ENCODE measurements around the gene RGMB. TPM values are rescaled to one million over a fixed set of nuclear protein-coding genes. Genes with fewer than 3 reads are reported as not detected.

Gene RGMB
- total RNA-seq, 2 donors from 2014 or later = 21.0 to 21.8 TPM

DNA sequence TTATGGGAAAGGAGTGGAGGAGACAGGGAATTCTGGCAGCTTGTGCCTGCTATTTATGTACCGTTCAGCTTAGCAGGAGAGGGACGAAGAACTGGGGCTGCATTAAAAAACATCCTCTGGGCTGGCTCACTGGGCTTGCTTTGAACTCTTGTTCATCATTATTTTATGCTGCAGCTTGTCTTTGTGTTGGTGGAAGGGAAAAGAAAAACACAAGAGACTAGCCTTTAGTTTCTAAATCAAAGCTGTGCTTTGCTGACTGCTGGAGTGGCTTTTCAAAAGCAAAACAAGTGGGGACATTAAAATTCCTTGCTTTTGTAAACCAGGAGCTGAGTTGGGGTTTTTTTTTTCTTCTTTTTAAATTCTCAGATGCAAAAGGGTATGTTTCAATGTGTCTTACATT lies 5.9 kb upstream of the RGMB start:
- Histone ChIP-seq H3K4me1 (peaks cover 10% of the 10 kb centered on the region), H3K27me3 (no peaks in the 10 kb centered on the region), H3K9me3 (no peaks in the 10 kb centered on the region), H3K4me3 (no peak overlapping the region), H3K36me3 (replicated peaks in 1 of 2; ENCODE audit: insufficient read depth in 1 of 2, low read depth in 2 of 2) (no peaks in the 10 kb centered on the region), H3K27ac (no peak overlapping the region)
- DNase-seq = no peak
- TF ChIP-seq, protein P1, sequence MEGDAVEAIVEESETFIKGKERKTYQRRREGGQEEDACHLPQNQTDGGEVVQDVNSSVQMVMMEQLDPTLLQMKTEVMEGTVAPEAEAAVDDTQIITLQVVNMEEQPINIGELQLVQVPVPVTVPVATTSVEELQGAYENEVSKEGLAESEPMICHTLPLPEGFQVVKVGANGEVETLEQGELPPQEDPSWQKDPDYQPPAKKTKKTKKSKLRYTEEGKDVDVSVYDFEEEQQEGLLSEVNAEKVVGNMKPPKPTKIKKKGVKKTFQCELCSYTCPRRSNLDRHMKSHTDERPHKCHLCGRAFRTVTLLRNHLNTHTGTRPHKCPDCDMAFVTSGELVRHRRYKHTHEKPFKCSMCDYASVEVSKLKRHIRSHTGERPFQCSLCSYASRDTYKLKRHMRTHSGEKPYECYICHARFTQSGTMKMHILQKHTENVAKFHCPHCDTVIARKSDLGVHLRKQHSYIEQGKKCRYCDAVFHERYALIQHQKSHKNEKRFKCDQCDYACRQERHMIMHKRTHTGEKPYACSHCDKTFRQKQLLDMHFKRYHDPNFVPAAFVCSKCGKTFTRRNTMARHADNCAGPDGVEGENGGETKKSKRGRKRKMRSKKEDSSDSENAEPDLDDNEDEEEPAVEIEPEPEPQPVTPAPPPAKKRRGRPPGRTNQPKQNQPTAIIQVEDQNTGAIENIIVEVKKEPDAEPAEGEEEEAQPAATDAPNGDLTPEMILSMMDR (IDR thresholded peaks at IDR 0.05) = no peak
- TF ChIP-seq POLR2A (IDR thresholded peaks at IDR 0.05) = no peak
- intact Hi-C loops (cut with DNase I) = no loop called here
- ATAC-seq = no peak
- WGBS, 2 donors = 68 to 73% methylated on average over 2 of the region's 2 CpGs

DNA sequence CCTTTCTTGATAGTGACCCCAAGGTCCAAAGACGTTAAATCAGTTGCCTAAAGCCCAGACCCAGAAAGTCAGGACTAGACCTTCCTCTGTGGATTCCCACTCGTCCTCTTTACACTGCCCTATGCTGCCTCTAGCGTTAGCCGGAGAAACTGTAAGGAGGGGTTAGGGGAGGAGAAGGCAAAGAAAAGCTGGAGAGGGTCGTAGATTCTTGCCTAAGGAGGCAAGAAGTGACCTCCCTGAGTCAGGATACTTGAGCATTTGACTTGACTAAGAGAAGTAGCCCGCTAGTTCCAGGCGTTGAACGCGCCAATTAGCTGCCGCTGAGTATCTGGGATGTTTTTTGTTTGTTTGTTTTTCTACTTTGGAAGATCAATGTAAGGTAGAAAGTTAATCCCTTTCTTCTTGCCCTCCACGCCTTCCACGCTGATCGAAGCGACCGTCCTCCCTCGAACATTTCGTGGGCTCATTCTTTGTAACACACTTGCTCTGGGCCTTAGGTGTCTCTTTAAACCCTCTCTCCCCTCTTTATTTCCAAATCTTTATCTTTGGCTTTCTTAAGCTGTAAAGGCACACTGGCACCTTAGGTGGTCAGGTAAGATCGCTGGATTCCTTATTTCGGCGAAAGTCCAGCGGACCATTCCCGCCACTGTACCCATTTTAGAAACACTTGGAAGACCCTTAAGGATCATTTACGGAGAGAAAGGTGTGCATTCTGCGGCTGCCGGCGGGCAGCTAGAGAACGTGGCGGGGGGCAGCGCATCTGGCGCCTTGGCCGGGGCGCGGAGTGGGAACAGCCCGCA lies 5.1 kb upstream of the RGMB start:
- Histone ChIP-seq H3K9me3 (no peaks in the 10 kb centered on the region), H3K4me1 (peaks cover 14% of the 10 kb centered on the region), H3K4me3 (peak overlapping the region; percentile 39 to 52), H3K36me3 (replicated peaks in 1 of 2; ENCODE audit: insufficient read depth in 1 of 2, low read depth in 2 of 2) (no peaks in the 10 kb centered on the region), H3K27ac (peak overlapping the region in 1 of 4 donors; percentile 56), H3K27me3 (no peaks in the 10 kb centered on the region)
- no peak for TF ChIP-seq POLR2A (IDR thresholded peaks at IDR 0.05)
- TF ChIP-seq, protein P1 (IDR thresholded peaks at IDR 0.05) = peak; percentile 60 to 81 (median 71)
- 0% methylated on average over 23 to 34 of the region's 34 CpGs for WGBS, 2 donors
- intact Hi-C loops (cut with DNase I) = no loop called here
- DNase-seq (peak; percentile 32 to 53 (median 44)), ATAC-seq (peak; percentile 28)

DNA sequence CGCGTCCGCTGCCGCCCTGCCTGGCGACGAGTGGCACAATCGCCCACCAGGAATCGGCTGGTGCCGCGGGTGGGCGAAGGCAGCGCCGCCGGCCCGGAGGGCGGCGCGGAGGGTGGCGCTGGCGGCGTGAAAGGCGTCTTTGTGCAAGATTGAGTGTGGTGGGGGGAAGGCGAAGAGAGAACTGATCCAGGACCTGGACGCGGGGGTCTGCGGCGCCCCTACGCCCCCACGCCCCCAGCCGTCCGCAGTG lies 4.6 kb upstream of the RGMB start:
- intact Hi-C loops (cut with DNase I) = no loop called here
- no peaks in the 10 kb centered on the region for H3K9me3 ChIP-seq
- ATAC-seq (no peak), DNase-seq (no peak)
- H3K4me3 ChIP-seq = peak overlapping the region; percentile 39 to 52
- TF ChIP-seq POLR2A (IDR thresholded peaks at IDR 0.05) = no peak
- TF ChIP-seq, protein P1 (IDR thresholded peaks at IDR 0.05) = no peak
- WGBS, 2 donors = 0 to 1% methylated on average over 6 to 31 of the region's 31 CpGs
- H3K27ac ChIP-seq = peak overlapping the region in 1 of 4 donors; percentile 56
- H3K4me1 ChIP-seq = peaks cover 14% of the 10 kb centered on the region
- H3K36me3 ChIP-seq (replicated peaks in 1 of 2; ENCODE audit: insufficient read depth in 1 of 2, low read depth in 2 of 2) = no peaks in the 10 kb centered on the region
- no peaks in the 10 kb centered on the region for H3K27me3 ChIP-seq

- Histone ChIP-seq H3K27me3 (no peaks in the 10 kb centered on the region), H3K36me3 (replicated peaks in 1 of 2; ENCODE audit: insufficient read depth in 1 of 2, low read depth in 2 of 2) (no peaks in the 10 kb centered on the region), H3K4me3 (peak overlapping the region; percentile 39 to 52), H3K4me1 (peaks cover 14% of the 10 kb centered on the region), H3K9me3 (no peaks in the 10 kb centered on the region), H3K27ac (peak overlapping the region in 3 of 4 donors; percentile 56 to 80 (median 64))
- TF ChIP-seq, protein P1 (IDR thresholded peaks at IDR 0.05) = peak; percentile 46 to 73 (median 57)
- no peak for TF ChIP-seq POLR2A (IDR thresholded peaks at IDR 0.05)
- DNase-seq = peak; percentile 48 to 67 (median 56)
- ATAC-seq = no peak
- WGBS, 2 donors = 0 to 2% methylated on average over 15 to 55 of the region's 55 CpGs
- intact Hi-C loops (cut with DNase I) = no loop called here
Observed at GRCh38 chr5:98769210-98769958, 4.1 kb upstream of the RGMB start.
